Parathyroid adenoma (tissue), 2 donors: ENCODE measurements around the gene PLEKHG2.

Source experiments
- H2AFZ ChIP-seq: fragments of 300-600 bp; sonication (generic); one replicate; pipeline ENCODE4 v1.7.0; 2017; ENCODE audit warnings: antibody characterized with exemption, mild to moderate bottlenecking
- H3K27ac ChIP-seq: fragments of 300-600 bp; sonication (generic); one replicate; pipeline ENCODE4 v1.7.0; 2017
- H3K27me3 ChIP-seq: fragments of 300-600 bp; sonication (generic); one replicate; pipeline ENCODE4 v1.7.0; 2017; ENCODE audit warnings: low read length; ENCODE audit not compliant: control insufficient read depth, insufficient read depth
- H3K36me3 ChIP-seq: fragments of 300-600 bp; sonication (generic); one replicate; pipeline ENCODE4 v1.7.0; 2017; ENCODE audit warnings: low read length; ENCODE audit not compliant: control insufficient read depth, insufficient read depth
- H3K4me1 ChIP-seq: fragments of 300-600 bp; sonication (generic); one replicate; pipeline ENCODE4 v1.7.0; 2017; ENCODE audit warnings: control low read depth
- H3K4me2 ChIP-seq: fragments of 300-600 bp; sonication (generic); one replicate; pipeline ENCODE4 v1.7.0; 2017; ENCODE audit warnings: low read length
- H3K4me3 ChIP-seq: fragments of 300-600 bp; sonication (generic); one replicate; pipeline ENCODE4 v1.7.0; 2017; ENCODE audit warnings: low read depth, low read length
- H3K79me2 ChIP-seq: fragments of 300-600 bp; sonication (generic); one replicate; pipeline ENCODE4 v1.7.0; 2017; ENCODE audit warnings: control low read depth
- H3K9ac ChIP-seq: fragments of 300-600 bp; sonication (generic); one replicate; pipeline ENCODE4 v1.7.0; 2017; ENCODE audit warnings: mild to moderate bottlenecking
- H3K9me3 ChIP-seq: fragments of 300-600 bp; sonication (generic); one replicate; pipeline ENCODE4 v1.7.0; 2017; ENCODE audit warnings: low read length; ENCODE audit not compliant: control insufficient read depth
- CTCF ChIP-seq: fragments of 300-600 bp; sonication (generic); IDR thresholded peaks from one replicate; pipeline ENCODE4 v1.7.0; 2017; ENCODE audit warnings: antibody characterized with exemption, mild to moderate bottlenecking
- donor health status: primary hyperparathyroidism.

PLEKHG2 gene

GRCh38 chr19:39417463-39418181, 5.2 kb downstream of the PLEKHG2 start:
- Histone ChIP-seq H3K36me3 (no peaks in the 10 kb centered on the region), H3K9me3 (no peaks in the 10 kb centered on the region), H3K4me1 (peaks cover 1% of the 10 kb centered on the region), H3K4me3 (no peak overlapping the region), H3K27ac (no peak overlapping the region), H3K79me2 (no peaks in the 10 kb centered on the region), H3K4me2 (no peak overlapping the region), H3K9ac (no peak overlapping the region), H2AFZ (no peak overlapping the region), H3K27me3 (no peaks in the 10 kb centered on the region)
- TF ChIP-seq CTCF = no peak

DNA sequence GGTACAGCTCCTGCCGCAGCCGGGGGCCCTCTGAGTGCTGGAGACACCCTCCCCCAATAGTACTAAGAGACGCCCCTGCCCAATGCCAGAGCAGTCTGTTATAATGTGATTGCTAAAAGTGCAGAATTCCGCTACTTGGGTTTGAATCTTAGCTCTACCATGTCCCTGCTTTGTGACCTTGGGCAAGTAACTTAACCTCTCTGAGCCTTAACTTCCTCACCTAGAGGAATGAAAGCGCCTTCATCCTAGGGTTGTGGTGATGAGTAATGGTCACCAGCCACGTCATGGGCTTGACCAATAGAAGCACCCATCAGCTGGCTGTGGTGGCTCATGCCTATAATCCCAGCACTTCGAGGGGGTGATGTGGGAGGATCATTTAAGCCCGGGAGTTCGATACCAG, 6.5 kb downstream of the PLEKHG2 start:
- H3K4me2 ChIP-seq = no peak overlapping the region
- no peaks in the 10 kb centered on the region for H3K79me2 ChIP-seq
- no peaks in the 10 kb centered on the region for H3K9me3 ChIP-seq
- no peak overlapping the region for H3K4me3 ChIP-seq
- no peak overlapping the region for H2AFZ ChIP-seq
- no peaks in the 10 kb centered on the region for H3K27me3 ChIP-seq
- TF ChIP-seq CTCF = no peak
- H3K36me3 ChIP-seq = no peaks in the 10 kb centered on the region
- no peaks in the 10 kb centered on the region for H3K4me1 ChIP-seq
- no peak overlapping the region for H3K9ac ChIP-seq
- no peak overlapping the region for H3K27ac ChIP-seq

DNA sequence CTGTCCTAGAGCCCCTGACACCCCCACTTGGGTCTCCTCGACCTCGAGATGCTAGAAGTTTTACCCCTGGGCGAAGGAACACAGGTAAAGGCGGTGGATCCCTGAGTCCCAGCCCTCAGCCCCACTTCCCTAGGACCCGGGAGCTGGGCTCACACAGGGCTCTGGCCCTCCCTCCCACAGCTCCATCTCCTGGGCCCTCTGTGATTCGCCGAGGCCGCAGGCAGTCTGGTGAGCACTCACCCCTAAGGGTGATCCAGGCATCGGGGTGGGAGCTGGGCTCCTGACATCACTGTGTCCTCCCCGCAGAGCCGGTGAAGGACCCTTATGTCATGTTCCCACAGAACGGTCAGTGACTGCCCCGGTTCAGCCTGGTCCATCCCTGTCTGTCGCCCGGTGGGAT, 8.3 kb downstream of the PLEKHG2 start:
- Histone ChIP-seq H3K36me3 (no peaks in the 10 kb centered on the region), H3K27me3 (no peaks in the 10 kb centered on the region)

DNA sequence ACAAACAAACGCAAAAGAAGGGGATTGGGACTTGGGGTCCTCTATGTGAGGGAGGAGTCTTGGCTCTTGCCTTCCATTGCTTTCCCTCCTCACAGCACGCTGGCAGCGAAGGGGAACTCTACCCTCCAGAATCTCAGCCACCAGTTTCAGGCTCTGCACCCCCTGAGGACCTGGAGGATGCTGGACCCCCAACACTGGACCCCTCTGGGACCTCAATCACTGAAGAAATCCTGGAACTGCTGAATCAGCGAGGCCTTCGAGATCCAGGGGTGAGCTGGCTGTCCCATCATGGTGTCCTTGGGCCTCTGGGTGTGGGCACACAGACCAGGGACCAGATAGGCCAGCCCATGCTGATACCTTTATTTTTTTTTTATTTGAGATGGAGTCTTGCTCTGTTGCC, 9.6 kb downstream of the PLEKHG2 start:
- Histone ChIP-seq H3K9me3 (no peaks in the 10 kb centered on the region), H3K9ac (no peak overlapping the region), H3K79me2 (no peaks in the 10 kb centered on the region), H3K27ac (no peak overlapping the region), H3K4me1 (no peaks in the 10 kb centered on the region), H3K36me3 (no peaks in the 10 kb centered on the region), H3K4me2 (no peak overlapping the region), H3K4me3 (no peak overlapping the region), H2AFZ (no peak overlapping the region), H3K27me3 (no peaks in the 10 kb centered on the region)
- TF ChIP-seq CTCF = no peak

More for the DNA sequence above, 8.3 kb downstream of the PLEKHG2 start:
- no peak overlapping the region for H3K4me2 ChIP-seq
- no peaks in the 10 kb centered on the region for H3K4me1 ChIP-seq
- no peak overlapping the region for H2AFZ ChIP-seq
- no peaks in the 10 kb centered on the region for H3K79me2 ChIP-seq
- no peak overlapping the region for H3K27ac ChIP-seq
- no peak for TF ChIP-seq CTCF
- H3K9ac ChIP-seq = no peak overlapping the region
- no peak overlapping the region for H3K4me3 ChIP-seq
- no peaks in the 10 kb centered on the region for H3K9me3 ChIP-seq
